K562 (cell line): ENCODE measurements around the gene HKDC1. TPM values are rescaled to one million over a fixed set of nuclear protein-coding genes. Genes with fewer than 3 reads are reported as not detected.
A peak's percentile ranks its signal among the peaks of the same experiment; 100 is the strongest.

ENCODE experiments used
- BCLAF1 ChIP-seq, 2 experiments: fragments of 450-650 bp in 1 of 2; IDR thresholded peaks; 2 replicates each; pipeline ENCODE4 v1.6.1; 2011 to 2017; ENCODE audit warnings: low read depth in 2 of 2, antibody characterized with exemption in 1 of 2, borderline replicate concordance in 1 of 2, low read length in 1 of 2, mild to moderate bottlenecking in 1 of 2, mixed read lengths in 1 of 2; ENCODE audit not compliant: control insufficient read depth in 1 of 2
- BDP1 ChIP-seq: IDR thresholded peaks from 3 replicates; pipeline ENCODE4 v1.6.1; 2011; ENCODE audit not compliant: insufficient read length, insufficient read depth
- CHD2 ChIP-seq: IDR thresholded peaks from 2 replicates; pipeline ENCODE4 v1.6.1; 2011; ENCODE audit warnings: low read depth, low read length
- FOXP1 ChIP-seq: sonication (generic); formaldehyde crosslinking; IDR thresholded peaks from 2 replicates; pipeline ENCODE4 v1.8.0; 2022; ENCODE audit warnings: mild to moderate bottlenecking, missing genetic modification reagents
- HDAC2 ChIP-seq: fragments of 450-650 bp; IDR thresholded peaks from 2 replicates; pipeline ENCODE4 v1.6.1; 2016; ENCODE audit warnings: mild to moderate bottlenecking
- LEF1 ChIP-seq: fragments of 450-650 bp; IDR thresholded peaks from 2 replicates; pipeline ENCODE4 v1.6.1; 2016; ENCODE audit warnings: mild to moderate bottlenecking
- MIER1 ChIP-seq: fragments of 450-650 bp; IDR thresholded peaks from 2 replicates; pipeline ENCODE4 v1.6.1; 2016; ENCODE audit warnings: antibody characterized with exemption, mild to moderate bottlenecking, low read depth
- NFXL1 ChIP-seq: fragments of 450-650 bp; formaldehyde crosslinking; IDR thresholded peaks from 2 replicates; pipeline ENCODE4 v1.4.0; 2021; ENCODE audit warnings: mild to moderate bottlenecking
- NR2C1 ChIP-seq, 2 experiments: fragments of 450-650 bp; IDR thresholded peaks; 2 replicates each; pipeline ENCODE4 v1.6.1; 2017; ENCODE audit warnings: mild to moderate bottlenecking in 2 of 2, antibody characterized with exemption in 1 of 2, inconsistent platforms in 1 of 2, missing compliant biosample characterization in 1 of 2, missing genetic modification characterization in 1 of 2
- PHF8 ChIP-seq: fragments of 200-600 bp; sonication (generic); IDR thresholded peaks from 2 replicates; pipeline ENCODE4 v1.6.1; 2012; ENCODE audit warnings: mixed run types, mild to moderate bottlenecking, inconsistent platforms, low read length, moderate library complexity, borderline replicate concordance
- POLR2A ChIP-seq: fragments of 450-650 bp; conservative IDR thresholded peaks from 2 replicates; pipeline ENCODE4 v1.6.1; 2016
- RAD21 ChIP-seq, 2 experiments: fragments of 250-450 bp in 1 of 2; fragments of 450-650 bp in 1 of 2; sonication (Bioruptor Pico) in 1 of 2; formaldehyde crosslinking in 1 of 2; IDR thresholded peaks in 1 of 2; conservative IDR thresholded peaks in 1 of 2; 2 replicates each; pipeline versions ENCODE4 v1.4.0 to v1.8.0; 2020 to 2022; ENCODE audit warnings: mild to moderate bottlenecking in 2 of 2, moderate library complexity in 1 of 2
- TAF9B ChIP-seq: fragments of 450-650 bp; IDR thresholded peaks from 2 replicates; pipeline ENCODE4 v1.6.1; 2018; ENCODE audit warnings: mild to moderate bottlenecking; ENCODE audit not compliant: partially characterized antibody
- TRIM24 ChIP-seq, 2 experiments: fragments of 450-650 bp; IDR thresholded peaks; 2 replicates each; pipeline ENCODE4 v1.6.1; 2016
- VEZF1 ChIP-seq: fragments of 200-800 bp; sonication (Bioruptor generic); IDR thresholded peaks from 2 replicates; pipeline ENCODE4 v1.6.1; 2017; ENCODE audit warnings: missing genetic modification characterization, missing compliant biosample characterization
- ZNF12 ChIP-seq: sonication (generic); formaldehyde crosslinking; IDR thresholded peaks from 2 replicates; pipeline ENCODE4 v1.4.0; 2020; ENCODE audit warnings: mild to moderate bottlenecking, missing genetic modification reagents
- ZNF263 ChIP-seq: sonication (generic); formaldehyde crosslinking; IDR thresholded peaks from 2 replicates; pipeline ENCODE4 v1.8.0; 2022; ENCODE audit warnings: mild to moderate bottlenecking, missing genetic modification reagents, borderline replicate concordance
- polyA plus RNA-seq, 8 experiments: library from polyadenylated mRNA; depleted of rRNA in 4 of 8; stranded (reverse) in 5 of 8; unstranded in 3 of 8; fragments of >200 nt; fragmentation: Nextera tagmentation in 2 of 8; fragmentation: Illumina TruSeq in 1 of 8; extraction: Ambion mirVana in 2 of 8; extraction: Trizol in 1 of 8; gene quantifications; 2 replicates each; pipeline versions ENCODE4 v1.2.1 to v1.2.3, GENCODE V29; 2011 to 2014; ENCODE audit warnings: inconsistent platforms in 1 of 8, missing spikeins in 1 of 8
- total RNA-seq, 7 experiments: library from RNA; depleted of rRNA in 6 of 7; stranded (reverse); fragments of >200 nt in 6 of 7; fragmentation: Illumina TruSeq in 2 of 7; extraction: Trizol in 2 of 7; gene quantifications; 2 replicates each; pipeline versions ENCODE4 v1.2.1 to v1.2.3, GENCODE V29; 2011 to 2021; ENCODE audit warnings: low replicate concordance in 1 of 7
- TF ChIP-seq, protein P1 (sequence below): fragments of 450-650 bp; IDR thresholded peaks from 2 replicates; pipeline ENCODE4 v1.6.1; 2017; ENCODE audit warnings: mild to moderate bottlenecking, moderate library complexity
- TF ChIP-seq, protein P2 (sequence below): sonication (generic); formaldehyde crosslinking; IDR thresholded peaks from 2 replicates; pipeline ENCODE4 v1.8.1; 2023; ENCODE audit warnings: mild to moderate bottlenecking, missing genetic modification reagents

Gene HKDC1
- total and polyA plus RNA-seq, 9 of the 15 experiments (the other 6 are each of a cell fraction or from before 2014, with no cell fraction given): 0.04 to 0.22 (median 0.11) TPM; not detected in 5

DNA sequence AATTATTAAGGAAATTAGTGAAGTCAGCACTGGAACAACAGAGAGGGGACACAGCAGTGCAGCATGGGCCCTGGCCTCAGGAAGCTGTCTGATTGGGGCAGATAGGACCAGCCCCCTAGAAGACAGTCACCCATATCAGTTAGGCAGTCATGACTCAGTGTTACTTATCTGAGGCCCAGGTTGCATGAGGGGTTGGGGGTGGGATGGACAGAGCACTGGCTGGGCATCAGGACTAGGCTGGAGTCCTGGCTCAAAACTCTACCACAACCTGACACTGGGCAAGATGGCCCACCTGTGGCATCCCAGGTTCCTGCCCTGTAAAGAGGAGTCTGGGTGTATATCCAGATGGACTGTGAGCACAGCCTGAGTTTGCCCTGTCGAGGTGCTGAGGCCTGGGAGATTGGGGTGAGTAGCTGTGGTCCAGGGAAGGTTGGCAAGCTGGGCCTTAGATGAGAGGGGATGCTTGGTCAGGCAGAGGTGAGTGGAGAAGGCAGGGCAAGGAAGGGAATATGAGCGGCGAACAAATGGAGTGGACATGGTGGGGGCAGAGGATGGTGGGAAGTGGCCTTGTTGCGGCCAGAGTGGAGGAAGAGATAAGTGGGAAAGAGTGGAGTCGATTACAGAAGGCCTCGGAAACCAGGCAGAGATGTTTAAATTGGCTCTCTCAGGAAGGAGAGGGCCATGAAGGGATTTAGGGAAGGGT, 95.6 kb downstream of the HKDC1 start (continued):
- TF ChIP-seq BCLAF1 (IDR thresholded peaks at IDR 0.05; ENCODE audit: borderline replicate concordance in 1 of 2, control insufficient read depth in 1 of 2, low read depth in 2 of 2, low read length in 1 of 2) (0 out of 4 replicates have a peak, but pooled peaks of 1 of the 2 experiments have one; percentile 22), FOXP1 (CRISPR knock-in tag) (no peak), LEF1 (peak; percentile 90; the same call in 1 of the 2 replicates), BDP1 (no peak), RAD21 (CRISPR knock-in tag; conservative IDR thresholded peaks at IDR 0.05 in 1 of 2, IDR thresholded peaks at IDR 0.05 in 1 of 2) (peak in 1 of 2 experiments; percentile 31; a peak in 2 of 4 replicates), ZNF12 (CRISPR knock-in tag) (0 out of 2 replicates have a peak, but pooled peaks have one; percentile 61), CHD2 (peak; percentile 45; the same call in 1 of the 2 replicates), TRIM24 (IDR thresholded peaks at IDR 0.05) (peak; percentile 75 to 90), TAF9B (no peak), HDAC2 (peak; percentile 87), MIER1 (peak; percentile 76; the same call in 1 of the 2 replicates), POLR2A (peak; percentile 91), VEZF1 (CRISPR knock-in tag) (peak; percentile 56), NR2C1 (IDR thresholded peaks at IDR 0.05) (no peak), NR2C1 (tag; IDR thresholded peaks at IDR 0.05) (0 out of 2 replicates have a peak, but pooled peaks have one; percentile 55), ZNF263 (CRISPR knock-in tag) (peak; percentile 65), PHF8 (peak; percentile 59; the same call in 1 of the 2 replicates), NFXL1 (CRISPR knock-in tag) (0 out of 2 replicates have a peak, but pooled peaks have one; percentile 62)
- TF ChIP-seq, protein P1, sequence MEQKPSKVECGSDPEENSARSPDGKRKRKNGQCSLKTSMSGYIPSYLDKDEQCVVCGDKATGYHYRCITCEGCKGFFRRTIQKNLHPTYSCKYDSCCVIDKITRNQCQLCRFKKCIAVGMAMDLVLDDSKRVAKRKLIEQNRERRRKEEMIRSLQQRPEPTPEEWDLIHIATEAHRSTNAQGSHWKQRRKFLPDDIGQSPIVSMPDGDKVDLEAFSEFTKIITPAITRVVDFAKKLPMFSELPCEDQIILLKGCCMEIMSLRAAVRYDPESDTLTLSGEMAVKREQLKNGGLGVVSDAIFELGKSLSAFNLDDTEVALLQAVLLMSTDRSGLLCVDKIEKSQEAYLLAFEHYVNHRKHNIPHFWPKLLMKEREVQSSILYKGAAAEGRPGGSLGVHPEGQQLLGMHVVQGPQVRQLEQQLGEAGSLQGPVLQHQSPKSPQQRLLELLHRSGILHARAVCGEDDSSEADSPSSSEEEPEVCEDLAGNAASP: no peak
- TF ChIP-seq, protein P2, sequence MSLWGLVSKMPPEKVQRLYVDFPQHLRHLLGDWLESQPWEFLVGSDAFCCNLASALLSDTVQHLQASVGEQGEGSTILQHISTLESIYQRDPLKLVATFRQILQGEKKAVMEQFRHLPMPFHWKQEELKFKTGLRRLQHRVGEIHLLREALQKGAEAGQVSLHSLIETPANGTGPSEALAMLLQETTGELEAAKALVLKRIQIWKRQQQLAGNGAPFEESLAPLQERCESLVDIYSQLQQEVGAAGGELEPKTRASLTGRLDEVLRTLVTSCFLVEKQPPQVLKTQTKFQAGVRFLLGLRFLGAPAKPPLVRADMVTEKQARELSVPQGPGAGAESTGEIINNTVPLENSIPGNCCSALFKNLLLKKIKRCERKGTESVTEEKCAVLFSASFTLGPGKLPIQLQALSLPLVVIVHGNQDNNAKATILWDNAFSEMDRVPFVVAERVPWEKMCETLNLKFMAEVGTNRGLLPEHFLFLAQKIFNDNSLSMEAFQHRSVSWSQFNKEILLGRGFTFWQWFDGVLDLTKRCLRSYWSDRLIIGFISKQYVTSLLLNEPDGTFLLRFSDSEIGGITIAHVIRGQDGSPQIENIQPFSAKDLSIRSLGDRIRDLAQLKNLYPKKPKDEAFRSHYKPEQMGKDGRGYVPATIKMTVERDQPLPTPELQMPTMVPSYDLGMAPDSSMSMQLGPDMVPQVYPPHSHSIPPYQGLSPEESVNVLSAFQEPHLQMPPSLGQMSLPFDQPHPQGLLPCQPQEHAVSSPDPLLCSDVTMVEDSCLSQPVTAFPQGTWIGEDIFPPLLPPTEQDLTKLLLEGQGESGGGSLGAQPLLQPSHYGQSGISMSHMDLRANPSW (CRISPR knock-in tag): peak; percentile 91
